Effector CD4-positive, alpha-beta T cell (primary cell): ENCODE measurements around the gene PIK3CA.
"Not testable (repeated sequence)": the region's sequence is repeated elsewhere in the genome, so short reads cannot be mapped to it uniquely, and the experiment has no call there.

Source experiments
- DNase-seq: peaks from one replicate; pipeline ENCODE4 v3.0.0-alpha.2; 2020
- total RNA-seq: gene quantifications from one replicate; lab custom pipeline; 2026; lab: John Stamatoyannopoulos, UW

The PIK3CA gene
- total RNA-seq, result 156 reads per million, percentile 89 among the genes with 10 or more reads in this experiment

- DNase-seq, result peak; percentile 94
Measured at GRCh38 chr3:179147873-179148615, at the start of gene PIK3CA. Gene PIK3CA, plus strand, starts transcription at chr3:179148357. Its CDS starts 50,469 bp downstream, at chr3:179198826.

GRCh38 chr3:179098388-179099077 is 49.6 kb upstream of the PIK3CA start:
- no peak for DNase-seq

- no peak for DNase-seq
Measured at GRCh38 chr3:179100652-179101051, 47.5 kb upstream of the PIK3CA start.

GRCh38 chr3:179105881-179106280 is 42.3 kb upstream of the PIK3CA start:
- DNase-seq, result no peak

GRCh38 chr3:179107617-179108016 is 40.5 kb upstream of the PIK3CA start:
- no peak for DNase-seq

GRCh38 chr3:179108086-179108485 is 40.1 kb upstream of the PIK3CA start:
- DNase-seq, result no peak

- no peak for DNase-seq
Measured at GRCh38 chr3:179113903-179114302, 34.3 kb upstream of the PIK3CA start.

- not testable (repeated sequence) for DNase-seq
Measured at GRCh38 chr3:179115444-179115843, 32.7 kb upstream of the PIK3CA start.

- no peak for DNase-seq
Measured at GRCh38 chr3:179116816-179117215, 31.3 kb upstream of the PIK3CA start.

GRCh38 chr3:179132191-179132890 is 15.8 kb upstream of the PIK3CA start:
- not testable (repeated sequence) for DNase-seq

- DNase-seq, result no peak
Measured at GRCh38 chr3:179133575-179133974, 14.6 kb upstream of the PIK3CA start.

GRCh38 chr3:179136195-179136594 is 12.0 kb upstream of the PIK3CA start:
- DNase-seq, result no peak

- no peak for DNase-seq
Measured at GRCh38 chr3:179141890-179142289, 6.3 kb upstream of the PIK3CA start.

GRCh38 chr3:179146911-179147513 is 1.1 kb upstream of the PIK3CA start:
- DNase-seq, result peak; percentile 28

GRCh38 chr3:179147514-179147872 is 664 bp upstream of the PIK3CA start:
- no peak for DNase-seq

- DNase-seq, result peak; percentile 65
Measured at GRCh38 chr3:179148616-179149405, 654 bp downstream of the PIK3CA start.

- peak; percentile 44 for DNase-seq
Measured at GRCh38 chr3:179149406-179149867, 1.3 kb downstream of the PIK3CA start.

- DNase-seq, result no peak
Measured at GRCh38 chr3:179149951-179150350, 1.8 kb downstream of the PIK3CA start.

- DNase-seq, result no peak
Measured at GRCh38 chr3:179150610-179151009, 2.5 kb downstream of the PIK3CA start.

- no peak for DNase-seq
Measured at GRCh38 chr3:179151474-179151873, 3.3 kb downstream of the PIK3CA start.

GRCh38 chr3:179156170-179156569 is 8.0 kb downstream of the PIK3CA start:
- no peak for DNase-seq

GRCh38 chr3:179156775-179157174 is 8.6 kb downstream of the PIK3CA start:
- DNase-seq, result no peak
